Right lobe of liver (tissue), 6 donors: ENCODE measurements around the gene INVS. TPM values are rescaled to one million over a fixed set of nuclear protein-coding genes. Genes with fewer than 3 reads are reported as not detected.

Experiments used
- ATAC-seq, 4 donors: fragments of 200-7000 bp; cut with Tn5 transposase; one replicate each; pipeline ENCODE4 v1.9.1; 2020; ENCODE audit warnings: mild to moderate bottlenecking in 4 of 4, moderate library complexity in 4 of 4
- DNase-seq, 3 donors: peaks; one replicate each; pipeline ENCODE4 v3.0.0-alpha.2; 2020
- H3K27ac ChIP-seq, 3 donors: fragments of 200-600 bp; one replicate each; pipeline ENCODE4 v1.8.0; 2022
- H3K27me3 ChIP-seq, 2 donors: fragments of 200-600 bp; one replicate each; pipeline ENCODE4 v1.8.0; 2022
- H3K36me3 ChIP-seq, 4 donors: fragments of 200-600 bp; sonication (generic) in 1 of 4; one replicate each; pipeline versions ENCODE4 v1.5.1 to v1.8.0; 2017 to 2022; ENCODE audit warnings: control low read depth in 1 of 4
- H3K4me1 ChIP-seq, 4 donors: fragments of 200-600 bp; sonication (generic) in 1 of 4; one replicate each; pipeline versions ENCODE4 v1.5.1 to v1.8.0; 2017 to 2022; ENCODE audit warnings: control low read depth in 1 of 4
- H3K4me3 ChIP-seq, 3 donors: fragments of 200-600 bp; one replicate each; pipeline ENCODE4 v1.8.0; 2022
- H3K9me3 ChIP-seq, 4 donors: fragments of 200-600 bp; sonication (generic) in 1 of 4; one replicate each; pipeline versions ENCODE4 v1.5.1 to v1.8.0; 2017 to 2022; ENCODE audit warnings: control low read depth in 1 of 4
- POLR2A ChIP-seq: fragments of 450-650 bp; IDR thresholded peaks from one replicate; pipeline ENCODE4 v1.6.1; 2017; ENCODE audit warnings: antibody characterized with exemption, mild to moderate bottlenecking
- WGBS: methylation state at CpG from one replicate; pipeline ENCODE4 v1.1.6; 2018; ENCODE audit warnings: low coverage, low lambda C conversion rate; ENCODE audit not compliant: insufficient coverage; ENCODE audit errors: missing lambda C conversion rate; 5-methylcytosine and 5-hydroxymethylcytosine counted together
- intact Hi-C, 2 donors: fragments of 100-400 bp; cut with DNase I; formaldehyde crosslinking; loops; one replicate each; pipeline versions ENCODE4 v1.11.2 to v1.14.1; 2022
- total RNA-seq, 6 experiments: library from RNA; depleted of rRNA in 2 of 6; stranded (reverse); fragments of >200 nt in 2 of 6; fragmentation: NEBNext Ultra II Directional in 3 of 6; extraction: Animal tissue kit (Norgen Biotek cat#: 25700) in 3 of 6; gene quantifications; one replicate each; pipeline versions ENCODE4 v1.1.0 to v1.2.4, GENCODE V29; 2016 to 2023
- TF ChIP-seq, protein P1 (sequence below), 4 donors: fragments of 200-600 bp in 3 of 4; fragments of 450-650 bp in 1 of 4; IDR thresholded peaks; one replicate each; pipeline versions ENCODE4 v1.5.1 to v1.8.0; 2016 to 2022; ENCODE audit warnings: antibody characterized with exemption in 4 of 4, mild to moderate bottlenecking in 2 of 4
- donor health status: DM: no; HTN: yes; CAD: no.
- donor health status: DM: no; HTN: no; CAD: no.
- donor health status: DM: no; HTN: no; CAD: no.
- donor health status: DM: no; HTN: yes; CAD: no.
- donor health status: DM: no; HTN: yes; CAD: no.

The INVS gene
- total RNA-seq, 6 experiments from 2014 or later = 10.6 to 23.2 (median 16.8) TPM

DNA sequence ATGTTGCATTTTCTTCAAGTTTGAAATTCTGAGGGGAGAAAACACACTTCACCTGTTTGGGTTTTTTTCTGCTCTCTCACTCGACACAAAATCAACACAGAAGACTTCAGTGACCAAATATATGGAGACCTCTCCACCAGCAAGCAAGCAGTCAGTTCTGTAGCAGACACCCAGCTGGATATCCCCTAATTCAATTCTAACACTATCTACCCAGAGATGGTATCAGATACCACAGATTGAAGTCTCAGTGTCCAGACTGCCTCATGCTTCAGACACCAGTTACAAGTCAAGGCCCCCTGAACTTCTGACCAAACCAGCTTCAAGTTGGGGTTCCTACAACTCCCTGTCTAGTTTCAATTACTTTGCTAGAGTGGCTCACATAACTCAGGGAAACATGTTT, 97.8 kb downstream of the INVS start:
- Histone ChIP-seq H3K27me3 (no peaks in the 10 kb centered on the region), H3K27ac (no peak overlapping the region), H3K4me3 (no peak overlapping the region), H3K36me3 (no peaks in the 10 kb centered on the region), H3K4me1 (no peaks in the 10 kb centered on the region), H3K9me3 (no peaks in the 10 kb centered on the region)
- TF ChIP-seq, protein P1, sequence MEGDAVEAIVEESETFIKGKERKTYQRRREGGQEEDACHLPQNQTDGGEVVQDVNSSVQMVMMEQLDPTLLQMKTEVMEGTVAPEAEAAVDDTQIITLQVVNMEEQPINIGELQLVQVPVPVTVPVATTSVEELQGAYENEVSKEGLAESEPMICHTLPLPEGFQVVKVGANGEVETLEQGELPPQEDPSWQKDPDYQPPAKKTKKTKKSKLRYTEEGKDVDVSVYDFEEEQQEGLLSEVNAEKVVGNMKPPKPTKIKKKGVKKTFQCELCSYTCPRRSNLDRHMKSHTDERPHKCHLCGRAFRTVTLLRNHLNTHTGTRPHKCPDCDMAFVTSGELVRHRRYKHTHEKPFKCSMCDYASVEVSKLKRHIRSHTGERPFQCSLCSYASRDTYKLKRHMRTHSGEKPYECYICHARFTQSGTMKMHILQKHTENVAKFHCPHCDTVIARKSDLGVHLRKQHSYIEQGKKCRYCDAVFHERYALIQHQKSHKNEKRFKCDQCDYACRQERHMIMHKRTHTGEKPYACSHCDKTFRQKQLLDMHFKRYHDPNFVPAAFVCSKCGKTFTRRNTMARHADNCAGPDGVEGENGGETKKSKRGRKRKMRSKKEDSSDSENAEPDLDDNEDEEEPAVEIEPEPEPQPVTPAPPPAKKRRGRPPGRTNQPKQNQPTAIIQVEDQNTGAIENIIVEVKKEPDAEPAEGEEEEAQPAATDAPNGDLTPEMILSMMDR (IDR thresholded peaks at IDR 0.05) = no peak
- TF ChIP-seq POLR2A = no peak
- ATAC-seq (no peak), DNase-seq (no peak)
- intact Hi-C loops = no loop called here
- WGBS = 75% methylated on average over 1 of the region's 1 CpG

DNA sequence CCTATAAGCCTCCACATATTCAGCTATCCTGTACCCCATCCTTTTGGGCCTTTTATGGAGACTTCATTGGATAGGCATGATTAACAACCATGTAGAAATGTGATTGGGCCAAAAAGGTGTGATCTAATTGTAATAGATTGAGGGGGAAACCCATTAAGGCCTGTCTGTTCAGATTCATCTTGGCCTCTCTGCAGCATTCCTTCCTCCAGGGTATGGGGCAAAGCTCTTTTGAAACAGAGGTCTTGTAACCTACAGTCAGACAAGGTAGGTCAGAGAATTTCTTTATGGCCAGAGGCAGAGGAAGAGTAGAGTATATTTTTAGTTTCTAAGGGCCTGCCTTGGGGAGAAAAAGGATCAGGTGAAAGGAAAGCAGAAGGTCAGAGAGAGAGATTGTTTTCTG, 98.5 kb downstream of the INVS start:
- no peak for DNase-seq
- ATAC-seq = no peak
- Histone ChIP-seq H3K4me1 (no peaks in the 10 kb centered on the region), H3K27ac (no peak overlapping the region), H3K9me3 (no peaks in the 10 kb centered on the region), H3K27me3 (no peaks in the 10 kb centered on the region), H3K4me3 (no peak overlapping the region), H3K36me3 (no peaks in the 10 kb centered on the region)
- TF ChIP-seq, protein P1 (IDR thresholded peaks at IDR 0.05) = no peak
- no peak for TF ChIP-seq POLR2A
- intact Hi-C loops = no loop called here

- no peaks in the 10 kb centered on the region for H3K4me1 ChIP-seq
- no peak overlapping the region for H3K27ac ChIP-seq
- no peak overlapping the region for H3K4me3 ChIP-seq
- no peak for ATAC-seq
- DNase-seq = no peak
- TF ChIP-seq POLR2A = no peak
- TF ChIP-seq, protein P1 (IDR thresholded peaks at IDR 0.05) = no peak
- intact Hi-C loops = no loop called here
- no peaks in the 10 kb centered on the region for H3K27me3 ChIP-seq
- H3K36me3 ChIP-seq = no peaks in the 10 kb centered on the region
- no peaks in the 10 kb centered on the region for H3K9me3 ChIP-seq
Observed at GRCh38 chr9:100202806-100203205, 103.8 kb downstream of the INVS start.

GRCh38 chr9:100204796-100205195, 105.8 kb downstream of the INVS start:
- DNase-seq = no peak
- Histone ChIP-seq H3K4me3 (no peak overlapping the region), H3K4me1 (no peaks in the 10 kb centered on the region), H3K36me3 (no peaks in the 10 kb centered on the region), H3K27me3 (no peaks in the 10 kb centered on the region), H3K27ac (no peak overlapping the region), H3K9me3 (no peaks in the 10 kb centered on the region)
- peak in 1 of 4 donors; percentile 34 for ATAC-seq
- intact Hi-C loops = no loop called here
- whole genome bisulfite sequencing = 71% methylated on average over 3 of the region's 3 CpGs
- TF ChIP-seq, protein P1 (IDR thresholded peaks at IDR 0.05) = no peak
- TF ChIP-seq POLR2A = no peak

- Histone ChIP-seq H3K4me1 (no peaks in the 10 kb centered on the region), H3K27ac (no peak overlapping the region), H3K27me3 (no peaks in the 10 kb centered on the region), H3K4me3 (no peak overlapping the region), H3K36me3 (no peaks in the 10 kb centered on the region), H3K9me3 (no peaks in the 10 kb centered on the region)
- ATAC-seq = no peak
- no peak for DNase-seq
- intact Hi-C loops = no loop called here
- TF ChIP-seq, protein P1 (IDR thresholded peaks at IDR 0.05) = no peak
- no peak for TF ChIP-seq POLR2A
- WGBS = 75% methylated on average over 3 of the region's 3 CpGs
Observed at GRCh38 chr9:100206899-100207298, 107.9 kb downstream of the INVS start.
